CD14-positive monocyte (primary cell): ENCODE results near the gene EIPR1. TPM values are rescaled to one million over a fixed set of nuclear protein-coding genes. Genes with fewer than 3 reads are reported as not detected.

ENCODE experiments used
- DNase-seq, 3 donors: peaks; one replicate each; pipeline ENCODE4 v3.0.0-alpha.2; 2011 to 2022
- H2AFZ ChIP-seq: 2 replicates; pipeline ENCODE4 v1.6.0; 2012; ENCODE audit warnings: mild to moderate bottlenecking, low read depth, low read length, inconsistent platforms; ENCODE audit not compliant: insufficient read depth, poor library complexity, severe bottlenecking
- H3K27ac ChIP-seq, 2 donors: 1 replicate in 1 of 2; 2 replicates in 1 of 2; pipeline ENCODE4 v1.5.1; 2012 to 2013; ENCODE audit warnings: low read length in 2 of 2, control low read depth in 1 of 2, inconsistent platforms in 1 of 2, low read depth in 1 of 2, mild to moderate bottlenecking in 1 of 2
- H3K27me3 ChIP-seq, 2 donors: one replicate each; pipeline versions ENCODE4 v1.6.0 to v1.6.1; 2011 to 2013; ENCODE audit warnings: low read length in 2 of 2; ENCODE audit not compliant: control insufficient read depth in 2 of 2, insufficient read depth in 2 of 2
- H3K36me3 ChIP-seq, 2 donors: replicated peaks in 1 of 2; 1 replicate in 1 of 2; 2 replicates in 1 of 2; pipeline versions ENCODE4 v1.5.1 to v1.6.1; 2012 to 2013; ENCODE audit warnings: low read length in 2 of 2, control low read depth in 1 of 2, inconsistent platforms in 1 of 2, mild to moderate bottlenecking in 1 of 2; ENCODE audit not compliant: insufficient read depth in 2 of 2, control insufficient read depth in 1 of 2
- H3K4me1 ChIP-seq, 2 donors: 1 replicate in 1 of 2; 2 replicates in 1 of 2; pipeline versions ENCODE4 v1.5.1 to v1.6.1; 2012 to 2013; ENCODE audit warnings: low read length in 2 of 2, control low read depth in 1 of 2, inconsistent platforms in 1 of 2, mild to moderate bottlenecking in 1 of 2, moderate library complexity in 1 of 2; ENCODE audit not compliant: insufficient read depth in 2 of 2, control insufficient read depth in 1 of 2
- H3K4me2 ChIP-seq: replicated peaks from 2 replicates; pipeline ENCODE3; 2012; ENCODE audit warnings: low read length, moderate library complexity, mild to moderate bottlenecking; ENCODE audit not compliant: poor library complexity, severe bottlenecking; ENCODE audit errors: extremely low read depth
- H3K4me3 ChIP-seq, 3 experiments: fragments of 200-600 bp in 1 of 3; sonication (generic) in 1 of 3; replicated peaks in 1 of 3; 1 replicate in 2 of 3; 2 replicates in 1 of 3; pipeline ENCODE4 v1.5.1; 2011 to 2013; ENCODE audit warnings: low read length in 3 of 3, mild to moderate bottlenecking in 3 of 3, control low read depth in 2 of 3, low read depth in 2 of 3, inconsistent platforms in 1 of 3, moderate library complexity in 1 of 3
- H3K79me2 ChIP-seq: 2 replicates; pipeline ENCODE4 v1.6.0; 2012; ENCODE audit warnings: mild to moderate bottlenecking, control low read depth, inconsistent platforms, low read length, moderate library complexity; ENCODE audit not compliant: insufficient read depth
- H3K9ac ChIP-seq: 2 replicates; pipeline ENCODE4 v1.6.0; 2017; ENCODE audit warnings: low read length, mild to moderate bottlenecking; ENCODE audit not compliant: insufficient read depth, poor library complexity, severe bottlenecking
- H3K9me3 ChIP-seq, 2 donors: replicated peaks in 1 of 2; 1 replicate in 1 of 2; 2 replicates in 1 of 2; pipeline versions ENCODE4 v1.5.1 to v1.6.1; 2012 to 2013; ENCODE audit warnings: low read length in 2 of 2, control low read depth in 1 of 2; ENCODE audit not compliant: control insufficient read depth in 1 of 2, insufficient read depth in 1 of 2
- H4K20me1 ChIP-seq: 2 replicates; pipeline ENCODE4 v1.6.0; 2012; ENCODE audit warnings: mild to moderate bottlenecking, low read length, control low read depth, moderate library complexity; ENCODE audit not compliant: insufficient read depth
- H3K27ac Mint-ChIP-seq, 7 donors: one replicate each; pipeline ENCODE4 v1.8.0; 2020; ENCODE audit warnings: mild to moderate bottlenecking in 7 of 7, mixed read lengths in 7 of 7, moderate library complexity in 6 of 7, inconsistent platforms in 2 of 7
- H3K27me3 Mint-ChIP-seq, 3 donors: one replicate each; pipeline ENCODE4 v1.8.0; 2021 to 2022; ENCODE audit warnings: low read depth in 3 of 3, mild to moderate bottlenecking in 3 of 3, mixed read lengths in 3 of 3, moderate library complexity in 3 of 3, inconsistent platforms in 1 of 3
- H3K36me3 Mint-ChIP-seq, 2 donors: one replicate each; pipeline ENCODE4 v1.8.0; 2020; ENCODE audit warnings: mixed read lengths in 2 of 2, inconsistent platforms in 1 of 2, mild to moderate bottlenecking in 1 of 2
- H3K4me1 Mint-ChIP-seq: one replicate; pipeline ENCODE4 v1.8.0; 2020; ENCODE audit warnings: mild to moderate bottlenecking, mixed read lengths
- H3K4me3 Mint-ChIP-seq, 2 donors: one replicate each; pipeline ENCODE4 v1.8.0; 2020; ENCODE audit warnings: mild to moderate bottlenecking in 2 of 2, mixed read lengths in 2 of 2, moderate library complexity in 1 of 2
- H3K9me3 Mint-ChIP-seq, 7 donors: one replicate each; pipeline ENCODE4 v1.8.0; 2020 to 2022; ENCODE audit warnings: mixed read lengths in 7 of 7, mild to moderate bottlenecking in 6 of 7, moderate library complexity in 6 of 7, inconsistent platforms in 2 of 7
- WGBS: methylation state at CpG from one replicate; pipeline ENCODE4 v1.1.5; 2013; ENCODE audit warnings: missing lambda C conversion rate; ENCODE audit not compliant: insufficient coverage; 5-methylcytosine and 5-hydroxymethylcytosine counted together
- intact Hi-C, 2 donors: fragments of 100-400 bp; cut with micrococcal nuclease; formaldehyde crosslinking; loops; one replicate each; pipeline versions ENCODE4 v1.15.0 to v1.15.1; 2023
- polyA plus RNA-seq, 3 donors: library from polyadenylated mRNA; depleted of rRNA in 1 of 3; unstranded in 2 of 3; stranded (reverse) in 1 of 3; fragments of 300-500 nt in 2 of 3; fragments of >200 nt in 1 of 3; fragmentation: Illumina TruSeq in 2 of 3; gene quantifications; 1 replicate in 2 of 3; 2 replicates in 1 of 3; pipeline ENCODE4 v1.2.3, GENCODE V29; 2012 to 2021
- TF ChIP-seq, protein P1 (sequence below): fragments of 200-600 bp; IDR thresholded peaks from one replicate; pipeline ENCODE4 v1.8.0; 2022; ENCODE audit warnings: antibody characterized with exemption, mild to moderate bottlenecking

EIPR1 gene
- polyA plus RNA-seq, 3 donors = 19.0 to 22.4 (median 20.8) TPM

DNA sequence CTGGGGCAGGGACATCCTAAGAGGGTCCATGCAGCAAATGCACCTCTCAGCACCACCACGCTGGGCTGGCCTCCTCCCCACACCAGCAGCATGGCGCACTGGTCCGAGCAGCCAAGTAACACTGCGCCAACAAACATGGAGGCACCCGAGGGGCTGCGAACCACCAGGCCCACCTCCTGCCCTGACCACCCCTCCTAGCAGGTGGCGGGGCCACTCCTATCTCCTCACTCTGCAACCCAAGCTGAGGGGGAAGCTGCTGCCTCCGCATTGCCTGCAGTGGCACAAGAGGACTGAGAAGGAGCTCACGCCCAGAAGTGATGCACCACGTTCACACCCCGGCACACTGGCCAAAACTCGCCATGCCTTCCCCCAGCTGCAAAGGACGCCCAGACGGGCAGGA is 94.4 kb downstream of the EIPR1 start:
- Histone ChIP-seq H3K4me2 (no peak overlapping the region), H3K36me3 (peaks cover 0 to 4% of the 10 kb centered on the region in 2 donors), H3K79me2 (no peaks in the 10 kb centered on the region), H4K20me1 (no peaks in the 10 kb centered on the region), H3K27me3 (no peaks in the 10 kb centered on the region), H2AFZ (no peak overlapping the region), H3K4me1 (no peaks in the 10 kb centered on the region), H3K9me3 (peaks cover 0 to 5% of the 10 kb centered on the region in 2 donors), H3K4me3 (no peak overlapping the region), H3K27ac (no peak overlapping the region), H3K9ac (no peak overlapping the region)
- H3K36me3 Mint-ChIP-seq = peaks cover 20 to 33% of the 10 kb centered on the region in 2 donors
- H3K27ac Mint-ChIP-seq = peak overlapping the region in 1 of 7 donors; percentile 74
- TF ChIP-seq, protein P1, sequence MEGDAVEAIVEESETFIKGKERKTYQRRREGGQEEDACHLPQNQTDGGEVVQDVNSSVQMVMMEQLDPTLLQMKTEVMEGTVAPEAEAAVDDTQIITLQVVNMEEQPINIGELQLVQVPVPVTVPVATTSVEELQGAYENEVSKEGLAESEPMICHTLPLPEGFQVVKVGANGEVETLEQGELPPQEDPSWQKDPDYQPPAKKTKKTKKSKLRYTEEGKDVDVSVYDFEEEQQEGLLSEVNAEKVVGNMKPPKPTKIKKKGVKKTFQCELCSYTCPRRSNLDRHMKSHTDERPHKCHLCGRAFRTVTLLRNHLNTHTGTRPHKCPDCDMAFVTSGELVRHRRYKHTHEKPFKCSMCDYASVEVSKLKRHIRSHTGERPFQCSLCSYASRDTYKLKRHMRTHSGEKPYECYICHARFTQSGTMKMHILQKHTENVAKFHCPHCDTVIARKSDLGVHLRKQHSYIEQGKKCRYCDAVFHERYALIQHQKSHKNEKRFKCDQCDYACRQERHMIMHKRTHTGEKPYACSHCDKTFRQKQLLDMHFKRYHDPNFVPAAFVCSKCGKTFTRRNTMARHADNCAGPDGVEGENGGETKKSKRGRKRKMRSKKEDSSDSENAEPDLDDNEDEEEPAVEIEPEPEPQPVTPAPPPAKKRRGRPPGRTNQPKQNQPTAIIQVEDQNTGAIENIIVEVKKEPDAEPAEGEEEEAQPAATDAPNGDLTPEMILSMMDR = no peak
- DNase-seq = no peak
- intact Hi-C loops = no loop called here
- 97% methylated on average over 12 of the region's 14 CpGs for WGBS
- H3K4me3 Mint-ChIP-seq = no peak overlapping the region
- H3K27me3 Mint-ChIP-seq = no peaks in the 10 kb centered on the region
- no peaks in the 10 kb centered on the region for H3K4me1 Mint-ChIP-seq
- H3K9me3 Mint-ChIP-seq = peaks cover 0 to 14% (median 8%) of the 10 kb centered on the region in 7 donors

- H3K27me3 Mint-ChIP-seq = no peaks in the 10 kb centered on the region
- Histone ChIP-seq H3K79me2 (no peaks in the 10 kb centered on the region), H3K27ac (no peak overlapping the region), H3K9ac (no peak overlapping the region), H4K20me1 (no peaks in the 10 kb centered on the region), H3K9me3 (peaks cover 3 to 14% of the 10 kb centered on the region in 2 donors), H3K4me3 (no peak overlapping the region), H3K4me2 (no peak overlapping the region), H3K4me1 (no peaks in the 10 kb centered on the region), H2AFZ (no peak overlapping the region), H3K36me3 (peaks cover 0 to 4% of the 10 kb centered on the region in 2 donors), H3K27me3 (no peaks in the 10 kb centered on the region)
- H3K27ac Mint-ChIP-seq = no peak overlapping the region
- WGBS = 97% methylated on average over 27 of the region's 36 CpGs
- peaks cover 0 to 19% (median 16%) of the 10 kb centered on the region in 7 donors for H3K9me3 Mint-ChIP-seq
- no peak for DNase-seq
- TF ChIP-seq, protein P1 = no peak
- no peaks in the 10 kb centered on the region for H3K4me1 Mint-ChIP-seq
- no peak overlapping the region for H3K4me3 Mint-ChIP-seq
- peaks cover 18 to 36% of the 10 kb centered on the region in 2 donors for H3K36me3 Mint-ChIP-seq
- intact Hi-C loops = no loop called here
Measured at GRCh38 chr2:3282056-3282998, 95.3 kb downstream of the EIPR1 start.
